HG03064 (cell line): ENCODE measurements around the gene EIF3F.
A peak's percentile ranks its signal among the peaks of the same experiment; 100 is the strongest.

Experiments
- ATAC-seq: cut with Tn5 transposase; IDR thresholded peaks from one replicate; pipeline ENCODE4 v1.9.1; 2021; ENCODE audit warnings: low read depth; ENCODE audit not compliant: unreplicated experiment

Gene EIF3F

DNA sequence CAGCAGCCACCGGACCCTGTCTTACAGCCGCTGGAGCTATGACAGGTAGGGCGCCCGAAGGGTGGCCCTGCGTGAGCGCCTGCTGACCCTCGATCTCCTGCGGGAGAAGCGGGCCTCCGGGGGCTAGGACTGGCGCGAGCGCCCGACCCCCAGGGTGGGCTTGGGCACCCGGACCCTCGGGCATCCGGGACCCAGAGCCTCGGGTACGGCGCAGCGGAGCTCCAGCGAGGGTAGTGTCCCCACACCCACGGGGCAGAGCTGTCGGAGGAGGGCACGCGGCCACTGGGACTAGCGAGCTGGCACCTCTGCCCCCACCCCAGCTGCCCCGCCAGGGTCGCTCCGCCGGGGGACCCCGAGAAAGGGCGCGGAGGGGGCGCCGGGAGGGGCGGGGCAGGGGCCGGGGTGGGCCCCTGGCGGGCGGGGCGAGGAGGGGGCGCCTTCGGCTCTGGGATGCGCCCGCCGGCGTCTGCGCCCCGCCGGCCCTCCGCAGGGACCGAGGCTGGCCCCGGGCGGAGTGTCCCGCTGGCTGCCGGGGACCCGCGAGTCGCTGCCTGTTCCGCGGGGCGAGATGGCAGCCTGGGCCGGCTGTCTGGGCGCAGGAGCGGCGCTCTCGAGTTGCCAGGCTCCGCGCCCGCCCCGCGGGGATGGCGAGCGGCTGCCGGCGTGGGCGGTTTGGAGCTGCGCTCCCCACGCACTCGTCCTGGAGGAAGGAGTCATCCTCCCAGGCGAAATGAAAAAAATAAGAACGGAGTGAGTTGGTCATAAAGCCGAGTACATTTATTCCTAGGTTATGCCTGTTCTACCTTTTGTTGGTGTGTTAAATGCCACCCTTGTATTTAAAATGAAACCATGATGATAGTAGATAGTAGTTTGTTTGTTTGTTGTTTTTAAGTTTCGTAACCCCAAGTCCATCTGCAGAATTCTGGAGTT is 32.4 kb downstream of the EIF3F start:
- ATAC-seq = no peak

DNA sequence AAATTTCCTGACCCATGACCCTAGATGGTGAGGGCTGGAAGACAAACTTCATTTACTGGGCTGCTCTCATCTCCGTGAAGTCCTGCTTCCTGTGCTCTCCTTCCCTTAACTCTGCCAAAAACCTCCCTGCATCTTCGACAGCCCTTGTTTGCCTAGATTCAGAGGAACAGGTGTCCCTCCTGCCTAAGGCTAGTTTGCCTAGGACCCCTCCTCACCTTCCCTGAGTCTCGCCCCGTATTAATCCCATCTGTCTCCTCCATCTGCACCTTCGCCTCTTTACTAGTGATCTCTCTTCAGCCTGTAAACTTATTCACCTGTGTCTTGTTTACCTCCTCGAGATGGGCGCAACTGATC is 33.1 kb downstream of the EIF3F start:
- no peak for ATAC-seq

GRCh38 chr11:8021920-8022319 is 34.8 kb downstream of the EIF3F start:
- ATAC-seq = no peak

- no peak for ATAC-seq
Measured at GRCh38 chr11:8022876-8023275, 35.7 kb downstream of the EIF3F start.

DNA sequence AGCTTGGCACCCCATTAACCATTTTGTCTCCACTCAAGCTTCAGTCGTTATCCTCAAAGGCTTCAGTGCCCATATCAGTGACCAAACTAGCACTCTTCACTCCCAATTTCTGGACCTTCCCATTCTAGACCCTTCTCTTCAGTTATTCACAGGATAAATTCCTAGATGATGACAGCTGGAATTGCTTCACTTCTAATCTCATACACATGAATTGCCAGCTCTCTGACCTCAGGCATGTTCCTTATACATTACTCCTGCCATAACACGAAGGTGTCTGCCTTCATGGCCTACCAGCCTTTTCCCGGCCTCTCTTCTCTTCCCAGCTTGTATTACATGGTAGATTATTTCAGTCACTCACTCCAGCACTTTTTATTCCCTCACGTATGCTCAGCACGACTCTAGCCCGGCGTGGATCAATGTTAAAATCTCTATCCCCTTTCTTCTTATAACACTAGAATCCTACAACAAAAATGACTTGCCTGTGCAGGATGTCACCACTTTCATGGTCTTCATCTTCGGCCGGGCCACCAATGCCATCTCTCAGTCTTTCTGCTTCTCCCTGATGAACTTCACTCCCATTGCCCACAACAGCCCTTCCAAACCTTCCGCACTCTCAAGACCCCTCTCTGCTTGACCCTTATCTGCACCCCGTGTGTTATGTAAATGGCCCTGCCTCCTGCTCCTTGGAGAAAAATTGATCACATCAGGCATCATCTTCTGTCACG is 36.9 kb downstream of the EIF3F start:
- ATAC-seq = no peak

- ATAC-seq = no peak
Measured at GRCh38 chr11:8025123-8025522, 38.0 kb downstream of the EIF3F start.

GRCh38 chr11:8025816-8026215 is 38.7 kb downstream of the EIF3F start:
- ATAC-seq = no peak

GRCh38 chr11:8026982-8027381 is 39.8 kb downstream of the EIF3F start:
- ATAC-seq = no peak

DNA sequence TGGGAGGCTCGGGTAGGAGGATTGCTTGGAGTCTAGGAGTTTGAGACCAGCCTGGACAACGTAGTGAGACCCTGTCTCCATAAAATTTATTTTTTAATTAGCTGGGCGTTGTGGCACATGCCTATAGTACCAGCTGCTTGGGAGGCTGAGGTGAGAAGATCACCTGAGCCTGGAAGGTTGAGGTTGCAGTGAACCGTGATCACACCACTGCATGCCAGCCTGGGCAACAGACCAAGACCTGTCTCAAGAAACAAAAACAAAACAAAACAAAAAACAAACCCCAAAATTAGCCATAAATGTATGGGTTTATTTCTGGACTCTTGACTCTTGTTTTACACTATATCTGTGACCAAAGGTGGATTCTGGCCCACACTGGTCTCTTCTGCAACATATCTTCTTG is 41.6 kb downstream of the EIF3F start:
- ATAC-seq = no peak

GRCh38 chr11:8030526-8031247 is 43.5 kb downstream of the EIF3F start:
- ATAC-seq = no peak

- no peak for ATAC-seq
Measured at GRCh38 chr11:8031248-8032115, 44.3 kb downstream of the EIF3F start.

- no peak for ATAC-seq
Measured at GRCh38 chr11:8032122-8032521, 45.0 kb downstream of the EIF3F start.

- no peak for ATAC-seq
Measured at GRCh38 chr11:8032576-8033304, 45.6 kb downstream of the EIF3F start.

GRCh38 chr11:8033305-8034105 is 46.4 kb downstream of the EIF3F start:
- peak; percentile 68 for ATAC-seq

DNA sequence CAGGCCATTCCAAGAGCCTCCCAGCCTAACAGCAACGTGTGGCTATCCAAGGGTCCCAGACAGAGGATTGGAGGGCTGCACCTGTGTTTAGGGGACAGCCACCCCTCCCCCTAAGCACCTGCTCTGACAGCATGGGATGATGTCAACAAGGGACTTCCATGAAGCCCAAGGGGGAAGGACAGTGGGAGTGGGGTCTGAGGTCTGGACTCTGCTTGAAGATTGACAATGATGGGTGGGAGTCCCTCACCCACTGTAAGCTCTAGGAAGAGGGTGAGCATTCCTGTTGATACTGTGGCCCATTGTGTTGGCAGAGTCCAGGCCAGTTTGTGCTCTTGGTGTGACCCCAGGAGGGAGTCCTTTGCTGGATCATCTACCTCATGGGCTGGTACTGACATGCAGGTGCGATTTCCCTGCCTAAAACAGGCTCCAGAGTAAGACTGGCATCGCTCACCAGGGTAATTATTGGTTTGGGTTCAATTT is 47.0 kb downstream of the EIF3F start:
- ATAC-seq = no peak

GRCh38 chr11:8034604-8035190 is 47.6 kb downstream of the EIF3F start:
- ATAC-seq = no peak

- no peak for ATAC-seq
Measured at GRCh38 chr11:8035200-8035855, 48.2 kb downstream of the EIF3F start.
